Keratinocyte (primary cell): ENCODE measurements around the gene SRF. TPM values are rescaled to one million over a fixed set of nuclear protein-coding genes. Genes with fewer than 3 reads are reported as not detected.

Experiments used
- DNase-seq: peaks from one replicate; pipeline ENCODE4 v3.0.0-alpha.2; 2011; ENCODE audit warnings: low read depth, missing footprints, low spot score
- FAIRE-seq: peaks from 2 replicates; lab custom pipeline; 2011; peaks lifted over from hg19 to GRCh38; lab: Jason Lieb, UNC
- H2AFZ ChIP-seq: 2 replicates; pipeline ENCODE4 v1.6.0; 2012; ENCODE audit warnings: low read length, control low read depth, inconsistent platforms; ENCODE audit not compliant: control insufficient read depth
- H3K27ac ChIP-seq: 2 replicates; pipeline ENCODE4 v1.5.1; 2011; ENCODE audit warnings: low read length; ENCODE audit not compliant: control insufficient read depth, insufficient read depth
- H3K27me3 ChIP-seq: 3 replicates; pipeline ENCODE4 v1.6.0; 2011; ENCODE audit warnings: low read length; ENCODE audit not compliant: control insufficient read depth, insufficient read depth; ENCODE audit errors: extremely low read depth
- H3K36me3 ChIP-seq, 2 experiments: 2 replicates in 1 of 2; 3 replicates in 1 of 2; pipeline ENCODE4 v1.5.1; 2011; ENCODE audit warnings: low read length in 2 of 2, mild to moderate bottlenecking in 1 of 2; ENCODE audit not compliant: control insufficient read depth in 2 of 2, insufficient read depth in 2 of 2; ENCODE audit errors: extremely low read depth in 1 of 2
- H3K4me1 ChIP-seq: 3 replicates; pipeline ENCODE4 v1.5.1; 2011; ENCODE audit warnings: low read length; ENCODE audit not compliant: control insufficient read depth, insufficient read depth; ENCODE audit errors: extremely low read depth
- H3K4me2 ChIP-seq: 3 replicates; pipeline ENCODE4 v1.6.0; 2011; ENCODE audit warnings: low read depth, low read length; ENCODE audit not compliant: control insufficient read depth, insufficient read depth; ENCODE audit errors: extremely low read depth
- H3K4me3 ChIP-seq, 3 experiments: fragments of 200-600 bp in 1 of 3; sonication (generic) in 1 of 3; 2 replicates in 2 of 3; 3 replicates in 1 of 3; pipeline ENCODE4 v1.5.1; 2011 to 2016; ENCODE audit warnings: low read length in 3 of 3, mild to moderate bottlenecking in 3 of 3, control low read depth in 2 of 3, inconsistent platforms in 1 of 3, low read depth in 1 of 3, mixed read lengths in 1 of 3, mixed run types in 1 of 3, moderate library complexity in 1 of 3; ENCODE audit not compliant: control insufficient read depth in 2 of 3, insufficient read depth in 2 of 3; ENCODE audit errors: extremely low read depth in 1 of 3
- H3K79me2 ChIP-seq: 2 replicates; pipeline ENCODE4 v1.6.0; 2012; ENCODE audit warnings: low read length; ENCODE audit not compliant: control insufficient read depth, insufficient read depth
- H3K9ac ChIP-seq: 3 replicates; pipeline ENCODE4 v1.6.0; 2011; ENCODE audit warnings: low read length; ENCODE audit not compliant: control insufficient read depth, insufficient read depth; ENCODE audit errors: extremely low read depth
- H3K9me1 ChIP-seq: 3 replicates; pipeline ENCODE4 v1.6.0; 2011; ENCODE audit warnings: low read length; ENCODE audit not compliant: control insufficient read depth, insufficient read depth; ENCODE audit errors: extremely low read depth
- H3K9me3 ChIP-seq: 2 replicates; pipeline ENCODE4 v1.5.1; 2012; ENCODE audit warnings: low read depth, low read length; ENCODE audit not compliant: control insufficient read depth
- H4K20me1 ChIP-seq: 3 replicates; pipeline ENCODE4 v1.6.0; 2011; ENCODE audit warnings: low read length; ENCODE audit not compliant: control insufficient read depth, insufficient read depth; ENCODE audit errors: extremely low read depth
- CTCF ChIP-seq, 3 experiments: IDR thresholded peaks in 1 of 3; conservative IDR thresholded peaks in 1 of 3; optimal IDR thresholded peaks in 1 of 3; 2 replicates in 2 of 3; 3 replicates in 1 of 3; pipeline versions ENCODE3 to v1.5.1; 2011; ENCODE audit warnings: low read length in 3 of 3, mild to moderate bottlenecking in 3 of 3, moderate library complexity in 2 of 3, control low read depth in 1 of 3, inconsistent platforms in 1 of 3; ENCODE audit not compliant: insufficient read depth in 2 of 3; ENCODE audit errors: extremely low read depth in 1 of 3
- EZH2 ChIP-seq: IDR thresholded peaks from one replicate; pipeline ENCODE4 v1.6.1; 2012; ENCODE audit warnings: inconsistent platforms, mild to moderate bottlenecking, low read length, moderate library complexity
- dilution Hi-C: fragments of 300-500 bp; cut with MboI; formaldehyde crosslinking; loops from one replicate; pipeline ENCODE4 v1.7.0; 2020; ENCODE audit warnings: low sequenced_read_pairs; ENCODE audit not compliant: extremely low pct_ligation_motif_present
- polyA plus RNA-seq, 5 experiments: library from polyadenylated mRNA; depleted of rRNA in 3 of 5; stranded (reverse) in 3 of 5; stranded (forward) in 1 of 5; unstranded in 1 of 5; fragments of >200 nt; gene quantifications; 1 replicate in 1 of 5; 2 replicates in 3 of 5; 3 replicates in 1 of 5; pipeline versions ENCODE4 v1.2.1 to v1.2.3, GENCODE V29; 2011 to 2012; ENCODE audit warnings: missing spikeins in 2 of 5, low read depth in 1 of 5, low replicate concordance in 1 of 5

Gene SRF
- polyA plus RNA-seq, 1 donor (not counting 4 experiments of a cell fraction or from before 2014, with no cell fraction given), result 28.5 TPM

DNA sequence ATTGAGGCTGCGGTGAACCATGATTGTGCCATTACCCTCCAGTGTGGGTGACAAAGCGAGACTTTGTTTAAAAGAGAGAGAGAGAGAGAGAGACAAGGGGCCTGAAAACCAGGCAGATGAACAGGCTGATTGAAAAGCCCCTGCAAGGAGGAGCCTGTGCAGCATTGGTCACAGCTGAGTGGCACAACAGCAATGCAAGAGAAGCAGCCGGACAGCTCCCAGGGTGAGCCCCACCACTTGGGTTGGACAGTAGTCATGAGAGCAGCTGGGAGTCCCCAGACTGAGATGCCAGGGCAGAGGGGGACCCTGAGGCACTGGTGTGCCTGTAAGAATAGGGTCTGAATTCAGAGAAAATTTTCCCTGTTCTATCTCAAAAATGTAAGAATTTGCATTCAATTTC lies 48.0 kb downstream of the SRF start:
- Histone ChIP-seq H3K27ac (no peak overlapping the region), H3K36me3 (peaks cover 23 to 37% of the 10 kb centered on the region in 2 experiments), H2AFZ (no peak overlapping the region), H3K9me1 (no peaks in the 10 kb centered on the region), H3K4me2 (no peak overlapping the region), H3K79me2 (no peaks in the 10 kb centered on the region), H3K4me1 (peaks cover 9% of the 10 kb centered on the region), H3K27me3 (no peaks in the 10 kb centered on the region), H3K4me3 (no peak overlapping the region), H4K20me1 (no peaks in the 10 kb centered on the region), H3K9ac (no peak overlapping the region), H3K9me3 (no peaks in the 10 kb centered on the region)
- no peak for FAIRE-seq
- TF ChIP-seq EZH2 (no peak), CTCF (optimal IDR thresholded peaks at IDR 0.05 in 1 of 3, IDR thresholded peaks at IDR 0.05 in 1 of 3, conservative IDR thresholded peaks at IDR 0.05 in 1 of 3; ENCODE audit: extremely low read depth in 1 of 3, insufficient read depth in 2 of 3, low read length in 3 of 3) (no peak)
- DNase-seq, result no peak
- dilution Hi-C loops, result no loop called here

- Histone ChIP-seq H3K36me3 (peaks cover 25 to 37% of the 10 kb centered on the region in 2 experiments), H3K4me3 (no peak overlapping the region), H3K4me2 (no peak overlapping the region), H3K9me1 (no peaks in the 10 kb centered on the region), H3K79me2 (no peaks in the 10 kb centered on the region), H2AFZ (no peak overlapping the region), H3K27me3 (no peaks in the 10 kb centered on the region), H3K27ac (no peak overlapping the region), H4K20me1 (no peaks in the 10 kb centered on the region), H3K9me3 (no peaks in the 10 kb centered on the region), H3K4me1 (peaks cover 9% of the 10 kb centered on the region), H3K9ac (no peak overlapping the region)
- DNase-seq (no peak), FAIRE-seq (no peak)
- TF ChIP-seq EZH2 (no peak), CTCF (optimal IDR thresholded peaks at IDR 0.05 in 1 of 3, IDR thresholded peaks at IDR 0.05 in 1 of 3, conservative IDR thresholded peaks at IDR 0.05 in 1 of 3; ENCODE audit: extremely low read depth in 1 of 3, insufficient read depth in 2 of 3, low read length in 3 of 3) (no peak)
- dilution Hi-C loops, result no loop called here
Measured at GRCh38 chr6:43219814-43220213, 48.7 kb downstream of the SRF start.
